Left ventricle myocardium inferior (tissue), 1 donor: Measurements from ENCODE around the gene MYEF2. TPM values are rescaled to one million over a fixed set of nuclear protein-coding genes. Genes with fewer than 3 reads are reported as not detected.

Experiments used
- DNase-seq: peaks from one replicate; pipeline ENCODE4 v3.0.0-alpha.2; 2020
- H3K27ac ChIP-seq: fragments of 200-600 bp; replicated peaks from 2 replicates; pipeline ENCODE4 v1.8.0; 2021
- H3K27me3 ChIP-seq: fragments of 200-600 bp; 2 replicates; pipeline ENCODE4 v1.8.0; 2021; ENCODE audit warnings: low read depth
- H3K36me3 ChIP-seq: fragments of 200-600 bp; 2 replicates; pipeline ENCODE4 v1.8.0; 2021
- H3K4me1 ChIP-seq: fragments of 200-600 bp; 2 replicates; pipeline ENCODE4 v1.8.0; 2021
- H3K4me3 ChIP-seq: fragments of 200-600 bp; 2 replicates; pipeline ENCODE4 v1.8.0; 2021; ENCODE audit warnings: mild to moderate bottlenecking, moderate library complexity
- H3K9me3 ChIP-seq: fragments of 200-600 bp; replicated peaks from 2 replicates; pipeline ENCODE4 v1.8.0; 2021
- intact Hi-C: fragments of 100-400 bp; cut with micrococcal nuclease; formaldehyde crosslinking; loops from one replicate; pipeline ENCODE4 v1.11.0; 2022
- total RNA-seq: library from RNA; stranded (reverse); fragmentation: NEBNext Ultra II Directional; extraction: Animal tissue kit (Norgen Biotek cat#: 25700); gene quantifications from one replicate; pipeline ENCODE4 v1.2.1, GENCODE V29; 2021
- TF ChIP-seq, protein P1 (sequence below): fragments of 200-600 bp; IDR thresholded peaks from 2 replicates; pipeline ENCODE4 v1.8.0; 2021; ENCODE audit warnings: antibody characterized with exemption, mild to moderate bottlenecking, borderline replicate concordance
- donor health status: DM: no; HTN: yes; CAD: no; lungs with severe emphysema.

MYEF2 gene
- total RNA-seq, 1 donor from 2014 or later = 11.9 TPM

DNA sequence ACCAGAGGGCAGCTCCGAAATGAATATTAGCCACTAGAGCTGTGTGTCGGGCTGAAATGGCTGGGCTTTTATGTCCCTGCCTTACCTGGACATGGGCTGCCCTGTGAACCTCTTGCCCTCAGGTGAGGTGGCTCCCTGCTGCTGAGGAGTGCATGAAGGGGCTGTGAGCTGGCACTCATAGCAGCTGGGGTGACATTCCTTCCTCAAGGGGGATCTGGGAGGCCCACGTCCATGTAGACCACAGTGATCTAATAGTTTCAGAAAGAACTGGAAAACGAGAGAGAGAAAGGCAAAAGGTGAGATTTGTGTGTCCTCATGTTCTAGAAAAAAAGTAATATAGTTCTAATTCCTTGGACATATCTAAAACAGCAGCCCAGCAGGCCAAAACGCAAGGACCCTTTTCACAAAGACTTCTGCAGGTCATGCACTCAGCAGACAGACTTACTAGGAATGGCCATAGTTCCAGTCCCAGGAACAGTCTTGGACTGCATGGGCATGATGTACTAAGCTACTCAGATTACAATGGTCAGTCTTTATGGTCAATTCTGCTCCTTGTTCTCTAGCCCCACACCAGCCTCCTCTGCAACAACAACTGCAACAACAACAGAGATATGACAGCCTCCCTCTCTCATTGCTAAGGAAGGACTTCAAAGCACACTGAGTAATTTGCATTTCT is 68.1 kb downstream of the MYEF2 start:
- no peak overlapping the region for H3K4me3 ChIP-seq
- intact Hi-C loops = no loop called here
- peaks cover 43% of the 10 kb centered on the region for H3K27me3 ChIP-seq
- no peak for DNase-seq
- no peaks in the 10 kb centered on the region for H3K36me3 ChIP-seq
- H3K4me1 ChIP-seq = no peaks in the 10 kb centered on the region
- H3K27ac ChIP-seq = no peak overlapping the region
- TF ChIP-seq, protein P1, sequence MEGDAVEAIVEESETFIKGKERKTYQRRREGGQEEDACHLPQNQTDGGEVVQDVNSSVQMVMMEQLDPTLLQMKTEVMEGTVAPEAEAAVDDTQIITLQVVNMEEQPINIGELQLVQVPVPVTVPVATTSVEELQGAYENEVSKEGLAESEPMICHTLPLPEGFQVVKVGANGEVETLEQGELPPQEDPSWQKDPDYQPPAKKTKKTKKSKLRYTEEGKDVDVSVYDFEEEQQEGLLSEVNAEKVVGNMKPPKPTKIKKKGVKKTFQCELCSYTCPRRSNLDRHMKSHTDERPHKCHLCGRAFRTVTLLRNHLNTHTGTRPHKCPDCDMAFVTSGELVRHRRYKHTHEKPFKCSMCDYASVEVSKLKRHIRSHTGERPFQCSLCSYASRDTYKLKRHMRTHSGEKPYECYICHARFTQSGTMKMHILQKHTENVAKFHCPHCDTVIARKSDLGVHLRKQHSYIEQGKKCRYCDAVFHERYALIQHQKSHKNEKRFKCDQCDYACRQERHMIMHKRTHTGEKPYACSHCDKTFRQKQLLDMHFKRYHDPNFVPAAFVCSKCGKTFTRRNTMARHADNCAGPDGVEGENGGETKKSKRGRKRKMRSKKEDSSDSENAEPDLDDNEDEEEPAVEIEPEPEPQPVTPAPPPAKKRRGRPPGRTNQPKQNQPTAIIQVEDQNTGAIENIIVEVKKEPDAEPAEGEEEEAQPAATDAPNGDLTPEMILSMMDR = no peak
- no peaks in the 10 kb centered on the region for H3K9me3 ChIP-seq

DNA sequence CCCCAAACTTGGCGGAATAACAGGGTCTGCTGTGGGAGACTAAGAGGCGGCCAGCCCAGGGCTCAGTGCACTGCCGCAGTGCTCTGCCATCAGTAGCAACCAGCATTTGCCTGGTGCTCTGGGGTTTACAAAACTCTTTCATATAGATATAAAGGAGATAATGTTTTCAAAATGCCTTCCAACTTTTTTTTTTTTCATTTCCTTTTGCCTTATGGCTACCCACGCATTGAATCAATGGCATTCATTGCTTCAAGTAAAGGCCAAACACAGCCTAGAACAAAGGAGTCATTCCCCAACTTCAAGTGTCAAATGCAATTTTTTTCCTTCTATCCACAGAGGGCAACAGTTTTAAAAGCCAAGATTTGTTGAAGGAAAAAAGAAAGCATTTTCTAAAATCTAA is 68.9 kb downstream of the MYEF2 start:
- Histone ChIP-seq H3K9me3 (no peaks in the 10 kb centered on the region), H3K27ac (no peak overlapping the region), H3K36me3 (no peaks in the 10 kb centered on the region), H3K4me1 (no peaks in the 10 kb centered on the region), H3K4me3 (no peak overlapping the region), H3K27me3 (peaks cover 48% of the 10 kb centered on the region)
- no peak for DNase-seq
- TF ChIP-seq, protein P1 = no peak
- intact Hi-C loops = no loop called here

DNA sequence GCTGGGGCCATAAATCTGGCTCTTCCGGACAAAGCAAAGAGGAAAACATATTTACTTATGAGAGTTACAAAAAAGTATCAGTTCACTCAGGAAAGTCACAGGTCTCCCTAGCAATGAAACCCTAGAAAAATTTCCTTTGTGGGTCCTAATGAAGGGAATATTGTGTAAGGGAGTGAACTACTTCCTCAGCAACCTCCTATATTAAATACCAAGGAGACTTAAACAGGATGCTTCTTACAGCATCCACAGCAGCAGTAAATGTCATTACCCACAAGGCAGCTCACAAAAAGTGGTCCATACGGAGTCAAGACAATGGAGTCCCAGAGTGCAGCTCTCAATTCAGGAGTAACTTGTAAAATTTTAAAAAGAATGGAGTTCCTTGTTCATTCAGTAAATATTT is 72.2 kb downstream of the MYEF2 start:
- DNase-seq = no peak
- Histone ChIP-seq H3K9me3 (no peaks in the 10 kb centered on the region), H3K36me3 (no peaks in the 10 kb centered on the region), H3K4me1 (no peaks in the 10 kb centered on the region), H3K27ac (no peak overlapping the region), H3K27me3 (peaks cover 60% of the 10 kb centered on the region), H3K4me3 (no peak overlapping the region)
- TF ChIP-seq, protein P1 = no peak
- intact Hi-C loops = no loop called here

DNA sequence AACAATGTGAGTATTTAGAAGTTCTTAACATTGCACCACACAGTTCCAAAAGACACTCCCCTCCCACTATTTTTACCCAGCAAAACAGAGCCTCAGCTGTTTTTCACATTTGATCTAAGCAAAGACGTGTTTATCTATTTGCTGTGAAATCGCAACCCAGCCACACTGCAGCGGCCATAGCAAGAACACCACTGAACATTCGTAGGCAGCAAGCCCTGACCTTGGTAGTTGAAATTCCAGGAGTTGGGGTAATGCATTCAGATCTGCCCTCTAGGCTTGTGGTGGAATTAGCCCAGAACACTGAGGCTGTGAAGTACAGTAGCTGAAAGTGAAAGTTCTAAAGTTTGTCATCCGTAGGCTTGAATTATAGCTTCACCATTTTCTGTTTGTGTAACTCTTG is 74.4 kb downstream of the MYEF2 start:
- no peaks in the 10 kb centered on the region for H3K9me3 ChIP-seq
- TF ChIP-seq, protein P1 = no peak
- peaks cover 78% of the 10 kb centered on the region for H3K27me3 ChIP-seq
- intact Hi-C loops = no loop called here
- H3K4me1 ChIP-seq = no peaks in the 10 kb centered on the region
- no peaks in the 10 kb centered on the region for H3K36me3 ChIP-seq
- no peak for DNase-seq
- no peak overlapping the region for H3K27ac ChIP-seq
- H3K4me3 ChIP-seq = no peak overlapping the region

DNA sequence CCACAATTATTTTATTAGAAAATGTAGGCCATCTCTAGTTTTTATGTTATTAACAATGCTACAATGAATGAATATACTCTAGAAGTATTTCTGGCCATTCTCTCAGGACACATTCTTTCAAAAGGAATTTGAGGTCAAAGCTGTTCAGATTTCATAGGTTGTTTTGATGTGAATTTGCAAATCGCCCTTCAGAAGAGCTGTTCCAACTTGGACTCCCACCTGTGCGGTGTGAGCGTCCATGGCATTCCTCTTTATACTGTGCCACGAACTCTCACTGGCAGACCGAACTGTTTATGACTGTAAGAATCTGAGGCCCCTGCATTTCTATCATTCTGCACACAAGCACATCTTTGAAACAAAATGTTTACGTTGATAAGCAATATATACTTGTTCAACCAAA is 75.9 kb downstream of the MYEF2 start:
- Histone ChIP-seq H3K4me1 (no peaks in the 10 kb centered on the region), H3K27ac (no peak overlapping the region), H3K9me3 (no peaks in the 10 kb centered on the region), H3K4me3 (no peak overlapping the region), H3K27me3 (peaks cover 71% of the 10 kb centered on the region), H3K36me3 (no peaks in the 10 kb centered on the region)
- TF ChIP-seq, protein P1 = no peak
- no peak for DNase-seq
- intact Hi-C loops = no loop called here
